Suppressor macrophage (primary cell): ENCODE results near the gene COL4A2.
"Not testable (repeated sequence)": the region's sequence is repeated elsewhere in the genome, so short reads cannot be mapped to it uniquely, and the experiment has no call there.

Experiments used
- DNase-seq, 4 experiments: peaks; one replicate each; pipeline ENCODE4 v3.0.0-alpha.2; 2020 to 2022

COL4A2 gene

GRCh38 chr13:110444226-110444653 lies 137.2 kb downstream of the COL4A2 start:
- DNase-seq = no peak

- DNase-seq = peak; percentile 61 to 82 (median 71)
Measured at GRCh38 chr13:110445183-110445582, 138.1 kb downstream of the COL4A2 start.

- no peak for DNase-seq
Measured at GRCh38 chr13:110445722-110446574, 138.9 kb downstream of the COL4A2 start.

GRCh38 chr13:110446575-110446890 lies 139.4 kb downstream of the COL4A2 start:
- DNase-seq = peak in 1 of 4 experiments; percentile 34

- DNase-seq = peak; percentile 59 to 82 (median 70)
Measured at GRCh38 chr13:110447058-110447511, 140.0 kb downstream of the COL4A2 start.

GRCh38 chr13:110447801-110448200 lies 140.7 kb downstream of the COL4A2 start:
- DNase-seq = no peak

GRCh38 chr13:110448230-110448629 lies 141.1 kb downstream of the COL4A2 start:
- no peak for DNase-seq

GRCh38 chr13:110448677-110449076 lies 141.6 kb downstream of the COL4A2 start:
- DNase-seq = no peak

GRCh38 chr13:110449219-110450015 lies 142.3 kb downstream of the COL4A2 start:
- DNase-seq = peak; percentile 48 to 57 (median 54)

GRCh38 chr13:110450016-110450900 lies 143.2 kb downstream of the COL4A2 start:
- DNase-seq = no peak

- peak in 3 of 4 experiments; percentile 29 to 49 (median 44) for DNase-seq
Measured at GRCh38 chr13:110450941-110451730, 144.1 kb downstream of the COL4A2 start.

GRCh38 chr13:110453091-110453490 lies 146.0 kb downstream of the COL4A2 start:
- not testable (repeated sequence) for DNase-seq

GRCh38 chr13:110453797-110454196 lies 146.7 kb downstream of the COL4A2 start:
- DNase-seq = no peak

GRCh38 chr13:110454227-110454859 lies 147.3 kb downstream of the COL4A2 start:
- DNase-seq = no peak

GRCh38 chr13:110454956-110455355 lies 147.9 kb downstream of the COL4A2 start:
- DNase-seq = no peak

- DNase-seq = no peak
Measured at GRCh38 chr13:110455444-110455843, 148.4 kb downstream of the COL4A2 start.

GRCh38 chr13:110455941-110456340 lies 148.9 kb downstream of the COL4A2 start:
- peak; percentile 83 to 91 (median 90) for DNase-seq

GRCh38 chr13:110456550-110456949 lies 149.5 kb downstream of the COL4A2 start:
- peak in 1 of 4 experiments; percentile 1 for DNase-seq

GRCh38 chr13:110457361-110457760 lies 150.3 kb downstream of the COL4A2 start:
- peak in 1 of 4 experiments; percentile 1 for DNase-seq

GRCh38 chr13:110458017-110458416 lies 150.9 kb downstream of the COL4A2 start:
- DNase-seq = peak in 1 of 4 experiments; percentile 4
